Stimulated activated CD4-positive, alpha-beta T cell treated with anti-CD3 and anti-CD28 coated beads, TNF-alpha, amount 100 ng/mL, for 4 hours (primary cell): ENCODE measurements around the gene HIVEP1.
"Not testable (repeated sequence)": the region's sequence is repeated elsewhere in the genome, so short reads cannot be mapped to it uniquely, and the experiment has no call there.

ENCODE experiments used
- DNase-seq, 3 experiments: peaks; one replicate each; pipeline ENCODE4 v3.0.0-alpha.2; 2020; ENCODE audit warnings: low read depth in 3 of 3

The HIVEP1 gene

GRCh38 chr6:12116978-12117377 lies 104.9 kb downstream of the HIVEP1 start:
- DNase-seq, result no peak

GRCh38 chr6:12118607-12119006 lies 106.5 kb downstream of the HIVEP1 start:
- DNase-seq, result no peak

DNA sequence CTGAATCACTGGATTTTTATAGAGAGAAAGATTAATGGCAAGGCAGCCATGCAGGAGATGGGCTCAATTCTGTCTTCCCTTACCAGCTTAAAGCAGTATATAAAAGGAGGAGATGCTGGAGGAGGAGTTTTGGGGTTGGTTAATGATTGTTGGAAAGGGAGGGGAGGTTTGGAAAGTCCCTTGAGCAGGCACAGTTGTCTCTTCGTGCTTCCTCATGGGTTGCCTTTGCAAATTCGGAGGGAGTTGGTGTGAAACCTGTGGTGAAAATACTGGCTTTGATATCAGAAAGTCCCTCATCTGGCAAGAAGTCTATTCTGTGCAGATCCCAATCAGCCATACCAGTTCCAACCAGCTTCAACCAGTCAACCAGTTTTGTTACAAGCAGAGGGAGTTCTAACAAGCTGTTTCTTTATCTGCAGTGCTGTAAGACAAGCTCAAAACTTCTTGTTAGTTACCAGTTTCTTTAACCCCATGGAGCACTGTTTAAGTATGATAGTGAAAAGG lies 107.0 kb downstream of the HIVEP1 start:
- peak in 1 of 3 experiments; percentile 11 for DNase-seq

GRCh38 chr6:12125396-12125795 lies 113.3 kb downstream of the HIVEP1 start:
- no peak for DNase-seq

GRCh38 chr6:12126051-12126450 lies 113.9 kb downstream of the HIVEP1 start:
- no peak for DNase-seq

GRCh38 chr6:12129523-12129922 lies 117.4 kb downstream of the HIVEP1 start:
- DNase-seq, result no peak

GRCh38 chr6:12132351-12133222 lies 120.5 kb downstream of the HIVEP1 start:
- no peak for DNase-seq

DNA sequence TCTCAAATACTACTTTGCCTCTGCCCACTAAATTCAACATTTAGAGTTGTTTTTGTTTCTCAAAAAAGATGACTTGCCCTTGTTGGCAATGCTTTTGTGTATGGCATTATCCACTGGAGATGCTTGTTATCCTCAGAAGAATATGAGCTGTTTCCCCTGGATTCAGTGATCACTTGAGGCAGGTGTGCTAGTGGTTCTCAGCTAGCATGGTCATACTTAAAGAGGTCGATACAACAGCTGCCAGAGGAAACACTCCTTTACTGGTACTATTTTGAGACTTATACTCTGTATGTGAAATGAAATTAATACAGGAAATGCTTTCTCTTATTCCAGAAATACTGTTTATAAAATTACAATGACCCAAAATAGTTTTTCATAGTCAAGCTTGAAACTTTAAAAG lies 122.5 kb downstream of the HIVEP1 start:
- no peak for DNase-seq

DNA sequence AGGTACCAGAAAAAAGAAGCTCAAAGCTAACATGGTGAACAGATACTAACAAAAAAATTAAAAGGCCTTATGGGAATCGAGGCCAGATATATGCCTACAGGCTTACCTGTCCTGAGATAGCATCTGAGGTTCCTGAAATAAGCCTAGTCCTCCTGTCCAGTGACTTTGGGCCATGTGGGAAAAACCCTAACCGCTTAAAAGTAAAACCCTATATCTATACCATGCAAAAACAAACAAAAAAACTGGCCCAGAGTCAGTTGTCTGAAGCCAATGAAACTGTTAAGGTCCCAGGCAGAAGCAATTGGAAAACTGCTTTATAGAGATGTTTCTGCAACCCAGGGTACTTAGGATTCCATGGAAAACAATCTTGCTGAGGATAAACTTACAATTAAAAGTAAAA lies 122.9 kb downstream of the HIVEP1 start:
- DNase-seq, result no peak

GRCh38 chr6:12136905-12137304 lies 124.8 kb downstream of the HIVEP1 start:
- DNase-seq, result no peak

GRCh38 chr6:12137480-12137879 lies 125.4 kb downstream of the HIVEP1 start:
- no peak for DNase-seq

DNA sequence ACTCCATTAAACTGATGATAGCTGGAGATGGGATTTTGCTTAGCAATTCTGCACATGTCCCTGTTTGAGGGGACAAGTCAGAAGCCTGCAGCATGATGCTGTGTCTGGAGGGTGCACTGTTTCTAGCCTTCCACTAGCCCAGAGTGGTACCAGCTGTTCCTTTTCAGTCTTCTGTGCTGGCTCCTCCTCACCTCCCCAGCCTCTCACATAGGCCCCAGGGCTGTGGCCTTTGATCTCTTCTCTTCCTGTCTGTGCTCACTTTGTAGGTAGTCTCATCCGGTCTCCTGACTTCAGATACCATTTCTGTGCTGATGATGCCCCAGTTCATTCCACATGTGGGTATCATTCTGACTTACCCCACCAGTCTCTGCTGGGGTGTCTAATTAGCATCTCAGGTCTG lies 126.3 kb downstream of the HIVEP1 start:
- DNase-seq, result no peak

- no peak for DNase-seq
These were observed 126.8 kb downstream of the HIVEP1 start for GRCh38 chr6:12138936-12139335.

DNA sequence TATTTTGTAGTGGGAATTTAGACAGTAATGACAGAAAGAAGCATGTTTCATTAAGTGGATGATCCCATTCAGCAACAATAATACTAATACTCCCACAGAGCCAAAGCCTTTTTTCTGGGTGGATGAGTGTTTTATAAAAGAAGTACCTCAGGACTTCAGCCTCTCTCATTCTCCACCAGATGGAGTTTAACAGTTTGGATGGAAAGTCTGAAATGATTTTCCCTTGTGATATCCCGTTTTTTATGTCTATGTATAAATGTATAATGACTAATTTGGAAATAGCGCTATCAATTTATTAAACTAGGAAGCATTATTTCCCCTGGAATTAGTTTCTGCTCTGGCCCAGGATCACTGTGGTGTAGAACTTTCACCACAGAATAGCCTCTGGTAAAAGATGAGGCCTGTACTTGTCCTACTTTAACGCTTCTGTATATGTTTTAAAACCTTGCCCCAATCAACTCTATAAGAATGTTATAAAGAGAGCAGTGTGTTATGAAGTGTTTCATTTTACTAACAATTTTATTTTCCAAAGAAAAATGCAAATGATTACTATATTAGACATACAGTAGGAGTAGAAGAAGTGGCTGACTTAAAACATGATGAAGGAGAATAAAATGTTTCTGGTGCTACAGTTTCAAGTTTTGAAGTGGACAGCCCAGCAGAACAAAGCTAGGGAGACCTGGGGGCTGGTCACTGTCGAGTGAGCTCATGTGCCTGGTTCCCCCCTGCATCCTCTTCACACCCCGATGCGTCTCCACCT lies 135.6 kb downstream of the HIVEP1 start:
- no peak for DNase-seq

GRCh38 chr6:12148317-12148801 lies 136.2 kb downstream of the HIVEP1 start:
- no peak for DNase-seq

- no peak for DNase-seq
These were observed 136.7 kb downstream of the HIVEP1 start for GRCh38 chr6:12148841-12149240.

- DNase-seq, result no peak
These were observed 137.9 kb downstream of the HIVEP1 start for GRCh38 chr6:12149944-12150510.

- peak in 1 of 3 experiments; percentile 9 for DNase-seq
These were observed 138.8 kb downstream of the HIVEP1 start for GRCh38 chr6:12150812-12151432.

DNA sequence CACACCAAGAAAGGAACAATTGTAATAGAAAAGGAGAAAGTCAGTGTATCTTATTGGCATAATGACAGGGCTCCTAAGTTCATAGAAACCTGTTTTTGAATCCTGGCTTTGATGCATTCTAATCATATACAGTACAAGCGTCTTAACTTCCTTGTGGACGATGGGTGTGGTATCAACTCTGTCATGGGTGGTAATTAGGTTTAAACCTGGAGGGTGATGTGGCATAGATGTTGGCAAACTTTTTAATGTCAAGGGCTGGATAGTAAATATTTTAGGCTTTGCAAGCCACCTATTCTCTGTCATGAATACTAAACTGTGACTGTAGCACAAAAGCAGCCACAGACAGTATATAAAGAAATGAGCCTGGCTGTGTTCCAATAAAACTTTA lies 139.3 kb downstream of the HIVEP1 start:
- DNase-seq, result no peak

DNA sequence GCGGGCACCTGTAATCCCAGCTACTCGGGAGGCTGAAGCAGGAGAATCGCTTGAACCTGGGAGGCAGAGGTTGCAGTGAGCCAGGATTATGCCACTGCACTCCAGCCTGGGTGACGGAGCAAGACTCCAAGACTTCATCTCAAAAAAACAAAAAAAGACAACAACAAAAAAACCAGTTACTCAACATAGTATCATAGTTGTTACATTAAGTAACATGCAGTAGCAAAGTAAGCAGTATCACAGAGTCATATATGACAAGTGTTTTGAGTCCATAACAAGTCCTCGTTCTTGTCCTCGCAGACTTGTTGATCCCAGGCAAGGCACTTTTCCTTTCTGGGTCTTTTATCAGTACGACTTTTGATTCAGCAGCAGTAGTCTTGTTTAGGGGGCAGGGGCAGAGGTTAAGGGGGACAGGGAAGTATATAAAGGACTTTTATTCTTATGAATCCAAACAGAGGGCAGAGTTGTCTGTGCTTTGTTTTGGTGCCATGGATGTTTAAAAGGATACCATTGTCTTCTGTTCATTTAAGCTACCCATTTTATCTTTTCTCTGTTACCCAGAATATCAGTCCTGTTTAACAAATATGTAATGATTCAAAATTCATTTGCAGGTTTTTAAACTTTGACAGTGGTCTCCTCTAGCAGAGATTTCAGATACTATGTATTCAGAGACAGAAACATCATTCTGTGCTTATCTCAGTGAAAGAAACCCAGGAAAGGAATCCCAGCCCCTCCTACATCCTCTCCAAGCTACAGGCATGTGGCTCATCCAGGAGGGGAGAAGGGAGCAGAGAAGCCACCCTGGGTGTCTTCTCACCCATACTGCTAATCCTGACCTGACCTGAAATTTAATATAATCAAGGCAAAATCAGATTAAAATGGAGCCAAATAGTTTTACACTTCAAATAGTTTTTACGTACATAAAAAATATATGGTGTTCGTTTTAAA lies 140.2 kb downstream of the HIVEP1 start:
- DNase-seq, result no peak

DNA sequence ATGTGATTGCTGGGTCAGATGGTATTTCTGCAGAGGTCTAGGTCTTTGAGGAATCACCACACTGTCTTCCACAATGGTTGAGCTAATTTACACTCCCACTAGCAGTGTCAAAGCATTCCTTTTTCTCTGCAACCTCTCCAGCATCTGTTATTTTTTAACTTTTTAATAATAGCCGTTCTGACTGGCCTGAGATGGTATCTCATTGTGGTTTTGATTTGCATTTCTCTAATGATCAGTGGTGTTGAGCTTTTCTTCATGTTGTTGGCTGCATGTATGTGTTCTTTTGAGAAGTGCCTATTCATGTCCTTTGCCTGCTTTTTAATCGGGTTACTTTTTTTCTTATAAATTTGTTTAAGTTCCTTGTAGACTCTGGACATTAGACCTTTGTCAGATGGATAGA lies 143.7 kb downstream of the HIVEP1 start:
- not testable (repeated sequence) for DNase-seq
